SK-N-SH (cell line): ENCODE results near the gene SECISBP2L. TPM values are rescaled to one million over a fixed set of nuclear protein-coding genes. Genes with fewer than 3 reads are reported as not detected.

ENCODE experiments used
- CTCF ChIA-PET: fragments of 300-600, 350-600 bp; formaldehyde crosslinking; extraction: SDS; loops from one replicate; lab custom pipeline; 2021; lab: Yijun Ruan, JAX
- POLR2A ChIA-PET: fragments of 350-600 bp; sonication (Branson Sonifier 250); formaldehyde crosslinking; extraction: SDS; loops from one replicate; lab custom pipeline; 2020; ENCODE audit warnings: antibody characterized with exemption, inconsistent platforms; lab: Yijun Ruan, JAX
- DNase-seq: peaks from one replicate; pipeline ENCODE4 v3.0.0; 2012
- H2AFZ ChIP-seq: fragments of 200-600 bp; sonication (generic); 2 replicates; pipeline ENCODE4 v1.8.1; 2016; ENCODE audit warnings: antibody characterized with exemption, mild to moderate bottlenecking, low read depth
- H3F3A ChIP-seq: fragments of 200-600 bp; sonication (generic); replicated peaks from 2 replicates; pipeline ENCODE3; 2016; ENCODE audit warnings: antibody characterized with exemption, mild to moderate bottlenecking; ENCODE audit not compliant: insufficient read depth
- H3K27ac ChIP-seq, 2 experiments: fragments of 200-500 bp in 1 of 2; fragments of 200-600 bp in 1 of 2; sonication (Bioruptor generic) in 1 of 2; sonication (generic), shearing (Covaris generic) in 1 of 2; 2 replicates each; pipeline versions ENCODE4 v1.5.1 to v1.6.1; 2014 to 2016; ENCODE audit warnings: low read depth in 2 of 2, inconsistent platforms in 1 of 2, low read length in 1 of 2, mild to moderate bottlenecking in 1 of 2, mixed read lengths in 1 of 2
- H3K27me3 ChIP-seq: fragments of 200-600 bp; sonication (generic), shearing (Covaris generic); 2 replicates; pipeline ENCODE4 v1.6.1; 2016; ENCODE audit warnings: mixed run types; ENCODE audit not compliant: insufficient read depth
- H3K36me3 ChIP-seq, 2 experiments: fragments of 200-500 bp in 1 of 2; fragments of 200-600 bp in 1 of 2; sonication (Bioruptor generic) in 1 of 2; sonication (generic) in 1 of 2; replicated peaks in 1 of 2; 2 replicates each; pipeline versions ENCODE3 to v1.5.1; 2014 to 2016; ENCODE audit warnings: low read length in 1 of 2, mild to moderate bottlenecking in 1 of 2; ENCODE audit not compliant: insufficient read depth in 2 of 2, control insufficient read depth in 1 of 2
- H3K4me1 ChIP-seq, 2 experiments: fragments of 200-500 bp in 1 of 2; fragments of 200-600 bp in 1 of 2; sonication (Bioruptor generic) in 1 of 2; sonication (generic), shearing (Covaris generic) in 1 of 2; 2 replicates each; pipeline versions ENCODE4 v1.5.1 to v1.6.1; 2014 to 2016; ENCODE audit warnings: low read depth in 1 of 2, low read length in 1 of 2, mixed run types in 1 of 2; ENCODE audit not compliant: insufficient read depth in 2 of 2, control insufficient read depth in 1 of 2
- H3K4me2 ChIP-seq: fragments of 200-600 bp; sonication (generic), shearing (Covaris generic); 2 replicates; pipeline ENCODE4 v1.6.1; 2017; ENCODE audit warnings: mixed run types
- H3K4me3 ChIP-seq, 2 experiments: fragments of 200-500 bp in 1 of 2; fragments of 200-600 bp in 1 of 2; sonication (Bioruptor generic) in 1 of 2; sonication (generic), shearing (Covaris generic) in 1 of 2; 2 replicates each; pipeline versions ENCODE4 v1.5.1 to v1.8.1; 2014 to 2016; ENCODE audit warnings: low read depth in 2 of 2, inconsistent platforms in 1 of 2, low read length in 1 of 2, mild to moderate bottlenecking in 1 of 2, mixed read lengths in 1 of 2, moderate library complexity in 1 of 2
- H3K79me2 ChIP-seq: fragments of 200-600 bp; sonication (generic); 2 replicates; pipeline ENCODE4 v1.8.1; 2017; ENCODE audit warnings: mild to moderate bottlenecking; ENCODE audit not compliant: insufficient read depth
- H3K9ac ChIP-seq: fragments of 200-600 bp; sonication (generic); 2 replicates; pipeline ENCODE4 v1.6.1; 2017; ENCODE audit warnings: mixed run types
- H3K9me2 ChIP-seq: fragments of 200-600 bp; sonication (generic); 2 replicates; pipeline ENCODE4 v1.6.1; 2017; ENCODE audit warnings: mixed run types
- H3K9me3 ChIP-seq: fragments of 200-600 bp; sonication (generic); 2 replicates; pipeline ENCODE4 v1.6.1; 2017; ENCODE audit warnings: mixed run types, mild to moderate bottlenecking, moderate library complexity
- H4K20me1 ChIP-seq: fragments of 200-600 bp; sonication (generic); 2 replicates; pipeline ENCODE4 v1.6.1; 2017; ENCODE audit warnings: mild to moderate bottlenecking, mixed run types; ENCODE audit not compliant: insufficient read depth
- CHD2 ChIP-seq: fragments of 150-350 bp; IDR thresholded peaks from 2 replicates; pipeline ENCODE4 v1.6.1; 2018; ENCODE audit warnings: low read length; ENCODE audit not compliant: partially characterized antibody
- ELF1 ChIP-seq: IDR thresholded peaks from 2 replicates; pipeline ENCODE4 v1.4.0; 2012
- EP300 ChIP-seq, 2 experiments: IDR thresholded peaks; 2 replicates each; pipeline versions ENCODE4 v1.4.0 to v1.6.1; 2012; ENCODE audit warnings: borderline replicate concordance in 1 of 2, low read depth in 1 of 2, low read length in 1 of 2
- EZH2phosphoT487 ChIP-seq: fragments of 200-600 bp; sonication (generic); IDR thresholded peaks from 2 replicates; pipeline ENCODE4 v1.6.1; 2017; ENCODE audit warnings: low read depth, mixed run types, mild to moderate bottlenecking, antibody characterized with exemption, moderate library complexity, borderline replicate concordance
- FOXJ3 ChIP-seq: sonication (generic); formaldehyde crosslinking; IDR thresholded peaks from 2 replicates; pipeline ENCODE4 v1.5.1; 2020; ENCODE audit warnings: mild to moderate bottlenecking, missing genetic modification reagents
- FOXM1 ChIP-seq: IDR thresholded peaks from 2 replicates; pipeline ENCODE4 v1.4.0; 2012; ENCODE audit warnings: low read depth, mild to moderate bottlenecking
- IRF3 ChIP-seq: fragments of 150-350 bp; IDR thresholded peaks from 2 replicates; pipeline ENCODE4 v1.6.1; 2016; ENCODE audit warnings: mild to moderate bottlenecking, low read depth, low read length
- MEF2A ChIP-seq: IDR thresholded peaks from 2 replicates; pipeline ENCODE4 v1.4.0; 2012; ENCODE audit warnings: low read depth, borderline replicate concordance
- PBX3 ChIP-seq: IDR thresholded peaks from 2 replicates; pipeline ENCODE4; 2012
- RFX5 ChIP-seq: IDR thresholded peaks from 2 replicates; pipeline ENCODE4 v1.6.1; 2012; ENCODE audit warnings: mild to moderate bottlenecking, improper control_type of control experiment, low read length
- SIN3A ChIP-seq: IDR thresholded peaks from 2 replicates; pipeline ENCODE4 v1.6.1; 2012; ENCODE audit warnings: low read depth, mild to moderate bottlenecking, low read length, moderate library complexity, borderline replicate concordance
- SMC3 ChIP-seq: IDR thresholded peaks from 2 replicates; pipeline ENCODE4 v1.6.1; 2012; ENCODE audit warnings: low read depth, low read length, improper control_type of control experiment
- TAF1 ChIP-seq: IDR thresholded peaks from 2 replicates; pipeline ENCODE4 v1.6.1; 2012; ENCODE audit warnings: low read depth, mild to moderate bottlenecking, low read length, moderate library complexity, borderline replicate concordance
- USF1 ChIP-seq: IDR thresholded peaks from 2 replicates; pipeline ENCODE4 v1.4.0; 2012; ENCODE audit warnings: low read depth, borderline replicate concordance
- USF2 ChIP-seq: fragments of 150-350 bp; IDR thresholded peaks from 2 replicates; pipeline ENCODE4 v1.6.1; 2017; ENCODE audit warnings: antibody characterized with exemption, low read length, low read depth, borderline replicate concordance
- WGBS: methylation state at CpG from one replicate; pipeline ENCODE4 v1.1.6; 2017; ENCODE audit warnings: low lambda C conversion rate; 5-methylcytosine and 5-hydroxymethylcytosine counted together
- polyA plus RNA-seq, 3 experiments: library from polyadenylated mRNA; depleted of rRNA; stranded (reverse); fragments of >200 nt; gene quantifications; 2 replicates each; pipeline ENCODE4 v1.2.3, GENCODE V29; 2012

Gene SECISBP2L
- polyA plus RNA-seq, 1 of the 3 experiments (the other 2 are of a cell fraction), result 6.0 TPM

GRCh38 chr15:49046220-49047102 is at the start of gene SECISBP2L (continued):
- TF ChIP-seq PBX3, result peak; percentile 91
- peak; percentile 86 for TF ChIP-seq CHD2
- no peak for TF ChIP-seq IRF3
- 0 out of 2 replicates have a peak, but pooled peaks have one; percentile 35 for TF ChIP-seq FOXJ3 (CRISPR knock-in tag)
- peak; percentile 55; the same call in 1 of the 2 replicates for TF ChIP-seq RFX5
- no peak for TF ChIP-seq USF2
- peak; percentile 84 for TF ChIP-seq ELF1
- TF ChIP-seq EP300 (IDR thresholded peaks at IDR 0.05; ENCODE audit: borderline replicate concordance in 1 of 2, low read depth in 1 of 2, low read length in 1 of 2), result peak; percentile 52 to 70; a peak in 3 of 4 replicates
- TF ChIP-seq USF1, result no peak
- peak; percentile 73; the same call in 1 of the 2 replicates for TF ChIP-seq TAF1
- TF ChIP-seq FOXM1, result no peak
- peak; percentile 99 for TF ChIP-seq SIN3A
- no peak for TF ChIP-seq EZH2phosphoT487
- TF ChIP-seq SMC3, result peak; percentile 46
- TF ChIP-seq MEF2A, result no peak

- TF ChIP-seq PBX3 (peak; percentile 55), USF1 (no peak), IRF3 (no peak), FOXJ3 (CRISPR knock-in tag) (no peak), MEF2A (no peak)
- Histone ChIP-seq H2AFZ (no peak overlapping the region), H3K4me1 (no peaks in the 10 kb centered on the region), H3K9ac (no peak overlapping the region), H3F3A (peaks cover 16% of the 10 kb centered on the region), H3K4me2 (no peak overlapping the region), H3K27ac (no peak overlapping the region; a peak in 1 of 4 replicates), H3K9me2 (no peaks in the 10 kb centered on the region), H3K36me3 (peaks cover 0 to 10% of the 10 kb centered on the region in 2 experiments), H3K27me3 (no peaks in the 10 kb centered on the region), H3K79me2 (no peaks in the 10 kb centered on the region), H3K4me3 (no peak overlapping the region), H4K20me1 (no peaks in the 10 kb centered on the region), H3K9me3 (no peaks in the 10 kb centered on the region)
- 74% methylated on average over 1 of the region's 1 CpG for WGBS
- ChIA-PET CTCF (interaction anchor here (0.6 to 1.8 kb wide), 2 partner anchors 14 to 51 kb away, joined by 3 to 6 read pairs; no protein-coding TSS in a partner anchor), POLR2A (no interaction called here)
- DNase-seq, result no peak
Observed at GRCh38 chr15:49094923-49095322, 48.7 kb upstream of the SECISBP2L start.
